ENCODE data around the gene ATP6V1F.

The ATP6V1F gene

DNA sequence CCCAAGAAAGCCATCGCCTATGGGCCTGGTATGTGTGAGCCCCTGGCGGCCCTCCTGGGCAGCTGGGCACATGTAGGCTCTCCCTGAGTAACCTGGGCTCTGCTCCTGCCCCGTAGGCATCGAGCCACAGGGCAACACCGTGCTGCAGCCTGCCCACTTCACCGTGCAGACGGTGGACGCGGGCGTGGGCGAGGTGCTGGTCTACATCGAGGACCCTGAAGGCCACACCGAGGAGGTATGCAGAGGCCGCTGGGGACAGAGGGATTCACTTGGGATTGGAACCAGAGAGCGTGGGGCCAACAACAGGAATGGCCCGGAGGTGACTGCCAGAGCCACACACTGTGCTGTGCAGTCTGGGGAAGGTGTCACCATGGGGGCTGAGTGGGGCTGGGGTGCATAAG is 25.1 kb upstream of the ATP6V1F start:
- TF ChIP-seq, protein P1, sequence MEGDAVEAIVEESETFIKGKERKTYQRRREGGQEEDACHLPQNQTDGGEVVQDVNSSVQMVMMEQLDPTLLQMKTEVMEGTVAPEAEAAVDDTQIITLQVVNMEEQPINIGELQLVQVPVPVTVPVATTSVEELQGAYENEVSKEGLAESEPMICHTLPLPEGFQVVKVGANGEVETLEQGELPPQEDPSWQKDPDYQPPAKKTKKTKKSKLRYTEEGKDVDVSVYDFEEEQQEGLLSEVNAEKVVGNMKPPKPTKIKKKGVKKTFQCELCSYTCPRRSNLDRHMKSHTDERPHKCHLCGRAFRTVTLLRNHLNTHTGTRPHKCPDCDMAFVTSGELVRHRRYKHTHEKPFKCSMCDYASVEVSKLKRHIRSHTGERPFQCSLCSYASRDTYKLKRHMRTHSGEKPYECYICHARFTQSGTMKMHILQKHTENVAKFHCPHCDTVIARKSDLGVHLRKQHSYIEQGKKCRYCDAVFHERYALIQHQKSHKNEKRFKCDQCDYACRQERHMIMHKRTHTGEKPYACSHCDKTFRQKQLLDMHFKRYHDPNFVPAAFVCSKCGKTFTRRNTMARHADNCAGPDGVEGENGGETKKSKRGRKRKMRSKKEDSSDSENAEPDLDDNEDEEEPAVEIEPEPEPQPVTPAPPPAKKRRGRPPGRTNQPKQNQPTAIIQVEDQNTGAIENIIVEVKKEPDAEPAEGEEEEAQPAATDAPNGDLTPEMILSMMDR (IDR thresholded peaks at IDR 0.05): no peak
- no peak for TF ChIP-seq ZFX (IDR thresholded peaks at IDR 0.05; ENCODE audit: borderline replicate concordance)
- H3K27ac ChIP-seq: no peak overlapping the region

DNA sequence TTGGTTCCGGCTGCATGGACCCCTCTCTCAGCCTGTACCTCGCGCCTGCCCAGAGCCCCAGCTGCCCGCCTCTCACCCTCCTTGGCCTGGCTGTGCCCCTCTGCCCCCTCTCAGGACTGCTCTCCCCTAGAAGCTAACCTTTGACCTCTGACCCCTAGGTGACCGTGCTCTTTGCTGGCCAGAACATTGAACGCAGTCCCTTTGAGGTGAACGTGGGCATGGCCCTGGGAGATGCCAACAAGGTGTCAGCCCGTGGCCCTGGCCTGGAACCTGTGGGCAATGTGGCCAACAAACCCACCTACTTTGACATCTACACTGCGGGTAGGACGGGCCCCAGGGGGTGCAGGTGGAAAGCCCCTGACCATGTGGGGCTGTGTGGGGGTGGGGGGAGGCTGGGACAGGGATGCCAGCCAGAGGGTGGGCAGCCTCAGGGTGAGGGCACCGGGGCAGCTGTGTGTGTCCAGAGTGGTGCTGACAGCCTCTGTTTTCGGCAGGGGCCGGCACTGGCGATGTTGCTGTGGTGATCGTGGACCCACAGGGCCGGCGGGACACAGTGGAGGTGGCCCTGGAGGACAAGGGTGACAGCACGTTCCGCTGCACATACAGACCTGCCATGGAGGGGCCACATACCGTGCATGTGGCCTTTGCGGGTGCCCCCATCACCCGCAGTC is 24.4 kb upstream of the ATP6V1F start:
- no peak overlapping the region for H3K27ac ChIP-seq
- TF ChIP-seq ZFX (IDR thresholded peaks at IDR 0.05; ENCODE audit: borderline replicate concordance): no peak
- TF ChIP-seq, protein P1 (IDR thresholded peaks at IDR 0.05): no peak

DNA sequence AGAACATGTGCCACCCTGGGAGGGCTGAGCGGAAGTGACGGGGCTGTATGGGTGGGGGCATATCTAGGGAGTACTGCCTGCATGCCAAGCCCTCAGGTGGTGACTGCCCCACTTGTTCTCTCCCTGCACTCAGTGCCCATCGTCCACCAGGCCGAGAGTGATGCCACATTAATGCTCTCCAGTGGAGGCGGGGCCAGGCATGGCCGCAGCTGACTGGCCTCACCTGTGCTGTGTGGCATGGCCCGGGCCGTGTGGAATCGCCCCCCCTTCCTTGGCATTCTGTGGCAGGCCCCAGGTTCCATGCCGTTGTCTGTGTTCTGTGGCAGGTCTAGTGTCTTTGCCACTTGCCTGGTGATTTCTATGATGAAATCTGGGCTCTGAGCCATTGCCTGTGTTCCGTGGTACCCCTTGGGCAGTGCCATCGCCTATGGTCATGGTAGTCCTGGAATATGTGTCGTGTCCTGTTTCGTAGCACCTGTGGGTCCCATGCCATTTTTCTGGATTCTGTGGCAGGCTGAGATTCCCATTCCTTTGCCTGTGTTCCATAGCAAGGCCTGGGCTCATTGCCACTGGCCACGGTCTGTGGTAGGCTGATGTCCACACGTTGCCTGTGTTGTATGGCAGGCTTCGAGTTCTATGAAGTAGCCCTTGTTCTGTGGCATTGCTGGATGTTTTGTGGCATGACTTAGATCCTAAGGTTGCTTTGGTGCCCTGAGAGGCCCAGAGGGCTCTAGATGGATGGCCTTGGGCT is 23.5 kb upstream of the ATP6V1F start:
- no peak for TF ChIP-seq ZFX (IDR thresholded peaks at IDR 0.05; ENCODE audit: borderline replicate concordance)
- TF ChIP-seq, protein P1 (IDR thresholded peaks at IDR 0.05): no peak
- H3K27ac ChIP-seq: no peak overlapping the region

DNA sequence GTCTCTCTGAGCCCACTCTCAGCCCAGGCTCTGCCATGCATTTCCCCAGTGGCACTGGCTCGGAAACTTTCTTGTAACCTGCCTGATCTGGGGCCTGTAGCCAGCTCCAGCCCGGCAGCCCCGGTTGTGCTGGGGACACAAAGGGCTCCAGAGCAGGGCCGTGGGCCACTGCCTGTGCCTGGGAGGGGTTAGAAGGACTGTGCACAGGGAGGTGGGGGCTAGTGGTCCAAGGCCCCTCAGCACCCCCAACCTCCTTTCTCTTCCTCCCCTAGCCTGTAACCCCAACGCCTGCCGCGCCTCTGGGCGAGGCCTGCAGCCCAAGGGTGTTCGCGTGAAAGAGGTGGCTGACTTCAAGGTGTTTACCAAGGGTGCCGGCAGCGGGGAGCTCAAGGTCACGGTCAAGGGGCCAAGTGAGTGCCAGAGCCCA is 22.9 kb upstream of the ATP6V1F start:
- TF ChIP-seq, protein P1 (IDR thresholded peaks at IDR 0.05): no peak
- TF ChIP-seq ZFX (IDR thresholded peaks at IDR 0.05; ENCODE audit: borderline replicate concordance): no peak
- no peak overlapping the region for H3K27ac ChIP-seq

DNA sequence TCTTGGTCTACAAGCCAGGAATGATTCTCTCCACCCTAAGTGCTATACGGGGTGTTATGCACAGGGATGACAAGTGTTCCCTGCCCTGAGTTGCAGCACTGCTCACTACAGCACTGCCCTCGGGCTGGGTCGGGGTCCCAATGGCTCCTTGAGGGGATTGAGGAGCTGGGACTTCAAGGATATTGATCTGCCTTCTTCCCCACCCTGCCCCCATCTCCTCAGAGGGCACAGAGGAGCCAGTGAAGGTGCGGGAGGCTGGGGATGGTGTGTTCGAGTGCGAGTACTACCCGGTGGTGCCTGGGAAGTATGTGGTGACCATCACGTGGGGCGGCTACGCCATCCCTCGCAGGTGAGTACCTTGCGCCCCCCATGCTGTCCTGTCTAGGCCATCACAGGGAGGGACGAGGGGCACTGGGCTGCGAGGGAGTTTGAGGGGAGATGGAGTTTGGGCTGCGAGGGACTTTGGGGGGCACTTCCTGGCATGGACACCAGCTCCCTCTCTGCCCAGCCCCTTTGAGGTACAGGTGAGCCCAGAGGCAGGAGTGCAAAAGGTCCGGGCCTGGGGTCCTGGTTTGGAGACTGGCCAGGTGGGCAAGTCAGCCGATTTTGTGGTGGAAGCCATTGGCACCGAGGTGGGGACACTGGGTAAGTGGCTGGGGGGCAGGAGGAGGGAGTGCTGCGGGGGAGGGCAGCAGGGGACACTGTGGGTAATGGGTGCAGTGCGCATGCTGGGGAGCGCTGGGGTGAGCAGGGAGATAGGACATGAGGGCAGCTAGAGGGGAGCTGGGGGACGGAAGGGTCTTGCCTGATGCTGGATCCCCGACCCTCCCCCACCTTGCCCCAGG is 22.1 kb upstream of the ATP6V1F start:
- H3K27ac ChIP-seq: peak overlapping the region; percentile 38; the same call in 1 of the 2 replicates
- TF ChIP-seq ZFX (IDR thresholded peaks at IDR 0.05; ENCODE audit: borderline replicate concordance): no peak

DNA sequence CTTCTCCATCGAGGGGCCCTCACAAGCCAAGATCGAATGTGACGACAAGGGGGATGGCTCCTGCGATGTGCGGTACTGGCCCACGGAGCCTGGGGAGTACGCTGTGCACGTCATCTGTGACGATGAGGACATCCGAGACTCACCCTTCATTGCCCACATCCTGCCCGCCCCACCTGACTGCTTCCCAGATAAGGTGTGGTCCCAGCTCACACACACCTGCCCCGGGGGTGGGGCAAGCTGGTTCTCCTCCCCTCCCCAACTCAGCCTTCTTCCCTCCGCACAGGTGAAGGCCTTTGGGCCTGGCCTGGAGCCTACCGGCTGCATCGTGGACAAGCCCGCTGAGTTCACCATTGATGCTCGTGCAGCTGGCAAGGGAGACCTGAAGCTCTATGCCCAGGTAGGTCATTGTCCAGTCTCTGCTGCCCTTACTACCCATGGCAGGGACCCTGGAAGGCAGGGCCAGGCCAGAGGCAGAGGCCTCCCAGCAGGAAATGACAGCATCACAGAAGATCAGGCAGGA is 21.4 kb upstream of the ATP6V1F start:
- TF ChIP-seq ZFX (IDR thresholded peaks at IDR 0.05; ENCODE audit: borderline replicate concordance): no peak
- TF ChIP-seq, protein P1 (IDR thresholded peaks at IDR 0.05): no peak
- peak overlapping the region; percentile 38 for H3K27ac ChIP-seq

DNA sequence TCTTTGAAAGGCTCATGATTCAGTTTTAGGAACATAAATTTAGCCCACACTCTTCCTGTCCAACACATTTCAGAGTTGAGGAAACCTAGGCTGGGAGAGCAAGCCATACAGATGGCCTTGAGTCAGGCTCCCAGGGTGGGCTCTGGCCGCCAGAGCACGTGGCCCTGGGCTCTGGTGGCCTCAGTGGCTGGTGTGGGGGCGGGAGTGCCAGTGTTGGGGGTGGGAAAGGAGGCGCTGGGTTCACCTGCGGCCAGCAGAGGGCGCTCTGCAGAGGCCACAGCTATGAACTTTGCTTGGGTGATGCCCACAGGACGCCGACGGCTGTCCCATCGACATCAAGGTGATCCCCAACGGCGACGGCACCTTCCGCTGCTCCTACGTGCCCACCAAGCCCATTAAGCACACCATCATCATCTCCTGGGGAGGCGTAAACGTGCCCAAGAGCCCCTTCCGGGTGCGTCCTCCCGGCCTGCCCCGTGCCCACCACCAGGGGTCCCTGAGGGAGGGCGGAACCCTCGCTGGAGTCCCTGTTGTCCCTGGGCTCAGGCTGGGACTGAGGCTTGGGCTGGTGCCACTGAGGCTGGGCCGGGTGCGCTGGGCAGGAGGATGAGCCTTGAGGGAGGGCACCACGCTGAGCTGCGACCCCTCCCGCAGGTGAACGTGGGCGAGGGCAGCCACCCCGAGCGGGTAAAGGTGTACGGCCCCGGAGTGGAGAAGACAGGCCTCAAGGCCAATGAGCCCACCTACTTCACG is 20.6 kb upstream of the ATP6V1F start:
- H3K27ac ChIP-seq: peak overlapping the region; percentile 38
- no peak for TF ChIP-seq ZFX (IDR thresholded peaks at IDR 0.05; ENCODE audit: borderline replicate concordance)
- TF ChIP-seq, protein P1 (IDR thresholded peaks at IDR 0.05): peak; percentile 99

Measured in 22Rv1 (cell line).